ENCODE results near the gene TFF1.

GRCh38 chr21:42361286-42361685 lies 5.0 kb downstream of the TFF1 start:
- TF ChIP-seq ZNF513 (tag by site-specific recombination; IDR thresholded peaks at IDR 0.05) (no peak), ZNF449 (tag by site-specific recombination; IDR thresholded peaks at IDR 0.05) (no peak), PRDM4 (tag by site-specific recombination; IDR thresholded peaks at IDR 0.05) (no peak), ZBTB7A (tag by site-specific recombination; IDR thresholded peaks at IDR 0.05; ENCODE audit: low read depth) (no peak), PATZ1 (tag by site-specific recombination; IDR thresholded peaks at IDR 0.05) (no peak), BCL6B (tag by site-specific recombination; IDR thresholded peaks at IDR 0.05) (no peak), ZNF174 (tag by site-specific recombination; IDR thresholded peaks at IDR 0.05) (no peak), KLF16 (tag by site-specific recombination; IDR thresholded peaks at IDR 0.05) (no peak), ZNF121 (tag by site-specific recombination; IDR thresholded peaks at IDR 0.05) (no peak), ZBTB17 (tag by site-specific recombination; IDR thresholded peaks at IDR 0.05) (no peak), MZF1 (tag by site-specific recombination; IDR thresholded peaks at IDR 0.05; ENCODE audit: borderline replicate concordance) (no peak), BCL11A (tag by site-specific recombination; IDR thresholded peaks at IDR 0.05; ENCODE audit: low read depth) (no peak)
- TF ChIP-seq, protein P1, sequence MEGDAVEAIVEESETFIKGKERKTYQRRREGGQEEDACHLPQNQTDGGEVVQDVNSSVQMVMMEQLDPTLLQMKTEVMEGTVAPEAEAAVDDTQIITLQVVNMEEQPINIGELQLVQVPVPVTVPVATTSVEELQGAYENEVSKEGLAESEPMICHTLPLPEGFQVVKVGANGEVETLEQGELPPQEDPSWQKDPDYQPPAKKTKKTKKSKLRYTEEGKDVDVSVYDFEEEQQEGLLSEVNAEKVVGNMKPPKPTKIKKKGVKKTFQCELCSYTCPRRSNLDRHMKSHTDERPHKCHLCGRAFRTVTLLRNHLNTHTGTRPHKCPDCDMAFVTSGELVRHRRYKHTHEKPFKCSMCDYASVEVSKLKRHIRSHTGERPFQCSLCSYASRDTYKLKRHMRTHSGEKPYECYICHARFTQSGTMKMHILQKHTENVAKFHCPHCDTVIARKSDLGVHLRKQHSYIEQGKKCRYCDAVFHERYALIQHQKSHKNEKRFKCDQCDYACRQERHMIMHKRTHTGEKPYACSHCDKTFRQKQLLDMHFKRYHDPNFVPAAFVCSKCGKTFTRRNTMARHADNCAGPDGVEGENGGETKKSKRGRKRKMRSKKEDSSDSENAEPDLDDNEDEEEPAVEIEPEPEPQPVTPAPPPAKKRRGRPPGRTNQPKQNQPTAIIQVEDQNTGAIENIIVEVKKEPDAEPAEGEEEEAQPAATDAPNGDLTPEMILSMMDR (tag by site-specific recombination; IDR thresholded peaks at IDR 0.05), result no peak
- TF ChIP-seq, protein P2, sequence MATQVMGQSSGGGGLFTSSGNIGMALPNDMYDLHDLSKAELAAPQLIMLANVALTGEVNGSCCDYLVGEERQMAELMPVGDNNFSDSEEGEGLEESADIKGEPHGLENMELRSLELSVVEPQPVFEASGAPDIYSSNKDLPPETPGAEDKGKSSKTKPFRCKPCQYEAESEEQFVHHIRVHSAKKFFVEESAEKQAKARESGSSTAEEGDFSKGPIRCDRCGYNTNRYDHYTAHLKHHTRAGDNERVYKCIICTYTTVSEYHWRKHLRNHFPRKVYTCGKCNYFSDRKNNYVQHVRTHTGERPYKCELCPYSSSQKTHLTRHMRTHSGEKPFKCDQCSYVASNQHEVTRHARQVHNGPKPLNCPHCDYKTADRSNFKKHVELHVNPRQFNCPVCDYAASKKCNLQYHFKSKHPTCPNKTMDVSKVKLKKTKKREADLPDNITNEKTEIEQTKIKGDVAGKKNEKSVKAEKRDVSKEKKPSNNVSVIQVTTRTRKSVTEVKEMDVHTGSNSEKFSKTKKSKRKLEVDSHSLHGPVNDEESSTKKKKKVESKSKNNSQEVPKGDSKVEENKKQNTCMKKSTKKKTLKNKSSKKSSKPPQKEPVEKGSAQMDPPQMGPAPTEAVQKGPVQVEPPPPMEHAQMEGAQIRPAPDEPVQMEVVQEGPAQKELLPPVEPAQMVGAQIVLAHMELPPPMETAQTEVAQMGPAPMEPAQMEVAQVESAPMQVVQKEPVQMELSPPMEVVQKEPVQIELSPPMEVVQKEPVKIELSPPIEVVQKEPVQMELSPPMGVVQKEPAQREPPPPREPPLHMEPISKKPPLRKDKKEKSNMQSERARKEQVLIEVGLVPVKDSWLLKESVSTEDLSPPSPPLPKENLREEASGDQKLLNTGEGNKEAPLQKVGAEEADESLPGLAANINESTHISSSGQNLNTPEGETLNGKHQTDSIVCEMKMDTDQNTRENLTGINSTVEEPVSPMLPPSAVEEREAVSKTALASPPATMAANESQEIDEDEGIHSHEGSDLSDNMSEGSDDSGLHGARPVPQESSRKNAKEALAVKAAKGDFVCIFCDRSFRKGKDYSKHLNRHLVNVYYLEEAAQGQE (tag by site-specific recombination; IDR thresholded peaks at IDR 0.05), result no peak
